ENCODE results near the gene FADS1.

The FADS1 gene

GRCh38 chr11:61805146-61805545 lies 11.7 kb downstream of the FADS1 start:
- Histone ChIP-seq H3K27ac (ENCODE audit: low read depth, low read length) (no peak overlapping the region), H3K79me2 (ENCODE audit: control insufficient read depth, insufficient read depth, low read length, unreplicated experiment) (no peaks in the 10 kb centered on the region), H3K36me3 (ENCODE audit: insufficient read depth, low read length) (peaks cover 25% of the 10 kb centered on the region), H3K4me1 (ENCODE audit: control insufficient read depth, insufficient read depth, low read length, unreplicated experiment) (peaks cover 7% of the 10 kb centered on the region), H2AFZ (ENCODE audit: low read length, unreplicated experiment) (no peak overlapping the region), H3K4me3 (ENCODE audit: low read depth, low read length) (no peak overlapping the region), H3K27me3 (ENCODE audit: insufficient read depth, low read length) (no peaks in the 10 kb centered on the region)

GRCh38 chr11:61803889-61804647 lies 12.7 kb downstream of the FADS1 start:
- Histone ChIP-seq H3K4me1 (ENCODE audit: control insufficient read depth, insufficient read depth, low read length, unreplicated experiment) (peaks cover 13% of the 10 kb centered on the region), H3K79me2 (ENCODE audit: control insufficient read depth, insufficient read depth, low read length, unreplicated experiment) (peaks cover 3% of the 10 kb centered on the region), H3K27ac (ENCODE audit: low read depth, low read length) (no peak overlapping the region), H3K36me3 (ENCODE audit: insufficient read depth, low read length) (peaks cover 16% of the 10 kb centered on the region), H3K27me3 (ENCODE audit: insufficient read depth, low read length) (no peaks in the 10 kb centered on the region), H2AFZ (ENCODE audit: low read length, unreplicated experiment) (no peak overlapping the region), H3K4me3 (ENCODE audit: low read depth, low read length) (no peak overlapping the region)

GRCh38 chr11:61802605-61803004 lies 14.2 kb downstream of the FADS1 start:
- Histone ChIP-seq H3K27me3 (ENCODE audit: insufficient read depth, low read length) (no peaks in the 10 kb centered on the region), H2AFZ (ENCODE audit: low read length, unreplicated experiment) (no peak overlapping the region), H3K36me3 (ENCODE audit: insufficient read depth, low read length) (peaks cover 10% of the 10 kb centered on the region), H3K4me1 (ENCODE audit: control insufficient read depth, insufficient read depth, low read length, unreplicated experiment) (peaks cover 13% of the 10 kb centered on the region), H3K27ac (ENCODE audit: low read depth, low read length) (no peak overlapping the region), H3K79me2 (ENCODE audit: control insufficient read depth, insufficient read depth, low read length, unreplicated experiment) (peaks cover 12% of the 10 kb centered on the region), H3K4me3 (ENCODE audit: low read depth, low read length) (no peak overlapping the region)

- H3K36me3 ChIP-seq (ENCODE audit: insufficient read depth, low read length) = peaks cover 6% of the 10 kb centered on the region; the same call in 1 of the 2 replicates
- H3K27me3 ChIP-seq (ENCODE audit: insufficient read depth, low read length) = no peaks in the 10 kb centered on the region
- no peak overlapping the region for H2AFZ ChIP-seq (ENCODE audit: low read length, unreplicated experiment)
- H3K27ac ChIP-seq (ENCODE audit: low read depth, low read length) = no peak overlapping the region
- peaks cover 13% of the 10 kb centered on the region for H3K4me1 ChIP-seq (ENCODE audit: control insufficient read depth, insufficient read depth, low read length, unreplicated experiment)
- H3K79me2 ChIP-seq (ENCODE audit: control insufficient read depth, insufficient read depth, low read length, unreplicated experiment) = peaks cover 30% of the 10 kb centered on the region
- no peak overlapping the region for H3K4me3 ChIP-seq (ENCODE audit: low read depth, low read length)
These were observed 16.2 kb downstream of the FADS1 start for GRCh38 chr11:61800331-61801281.

- Histone ChIP-seq H3K27me3 (ENCODE audit: insufficient read depth, low read length) (no peaks in the 10 kb centered on the region), H3K4me3 (ENCODE audit: low read depth, low read length) (no peak overlapping the region), H3K36me3 (ENCODE audit: insufficient read depth, low read length) (peaks cover 3% of the 10 kb centered on the region; the same call in 1 of the 2 replicates), H3K79me2 (ENCODE audit: control insufficient read depth, insufficient read depth, low read length, unreplicated experiment) (peaks cover 38% of the 10 kb centered on the region), H3K4me1 (ENCODE audit: control insufficient read depth, insufficient read depth, low read length, unreplicated experiment) (peaks cover 14% of the 10 kb centered on the region), H3K27ac (ENCODE audit: low read depth, low read length) (no peak overlapping the region), H2AFZ (ENCODE audit: low read length, unreplicated experiment) (no peak overlapping the region)
These were observed 17.0 kb downstream of the FADS1 start for GRCh38 chr11:61799665-61800284.

GRCh38 chr11:61797263-61797944 lies 19.4 kb downstream of the FADS1 start:
- H3K79me2 ChIP-seq (ENCODE audit: control insufficient read depth, insufficient read depth, low read length, unreplicated experiment) = peaks cover 58% of the 10 kb centered on the region
- no peaks in the 10 kb centered on the region for H3K27me3 ChIP-seq (ENCODE audit: insufficient read depth, low read length)
- H2AFZ ChIP-seq (ENCODE audit: low read length, unreplicated experiment) = no peak overlapping the region
- H3K27ac ChIP-seq (ENCODE audit: low read depth, low read length) = peak overlapping the region; percentile 2; the same call in 1 of the 2 replicates
- H3K36me3 ChIP-seq (ENCODE audit: insufficient read depth, low read length) = no peaks in the 10 kb centered on the region; the same call in 1 of the 2 replicates
- H3K4me3 ChIP-seq (ENCODE audit: low read depth, low read length) = no peak overlapping the region
- peaks cover 13% of the 10 kb centered on the region for H3K4me1 ChIP-seq (ENCODE audit: control insufficient read depth, insufficient read depth, low read length, unreplicated experiment)

- H3K4me3 ChIP-seq (ENCODE audit: low read depth, low read length) = no peak overlapping the region
- no peak overlapping the region for H2AFZ ChIP-seq (ENCODE audit: low read length, unreplicated experiment)
- H3K27me3 ChIP-seq (ENCODE audit: insufficient read depth, low read length) = no peaks in the 10 kb centered on the region
- no peak overlapping the region for H3K27ac ChIP-seq (ENCODE audit: low read depth, low read length)
- peaks cover 13% of the 10 kb centered on the region for H3K4me1 ChIP-seq (ENCODE audit: control insufficient read depth, insufficient read depth, low read length, unreplicated experiment)
- H3K36me3 ChIP-seq (ENCODE audit: insufficient read depth, low read length) = no peaks in the 10 kb centered on the region; the same call in 1 of the 2 replicates
- peaks cover 66% of the 10 kb centered on the region for H3K79me2 ChIP-seq (ENCODE audit: control insufficient read depth, insufficient read depth, low read length, unreplicated experiment)
These were observed 20.8 kb downstream of the FADS1 start for GRCh38 chr11:61795876-61796526.

- no peak overlapping the region for H3K27ac ChIP-seq (ENCODE audit: low read depth, low read length)
- H3K4me3 ChIP-seq (ENCODE audit: low read depth, low read length) = no peak overlapping the region
- H3K4me1 ChIP-seq (ENCODE audit: control insufficient read depth, insufficient read depth, low read length, unreplicated experiment) = peaks cover 13% of the 10 kb centered on the region
- no peaks in the 10 kb centered on the region for H3K27me3 ChIP-seq (ENCODE audit: insufficient read depth, low read length)
- no peak overlapping the region for H2AFZ ChIP-seq (ENCODE audit: low read length, unreplicated experiment)
- H3K79me2 ChIP-seq (ENCODE audit: control insufficient read depth, insufficient read depth, low read length, unreplicated experiment) = peaks cover 72% of the 10 kb centered on the region
- H3K36me3 ChIP-seq (ENCODE audit: insufficient read depth, low read length) = no peaks in the 10 kb centered on the region; the same call in 1 of the 2 replicates
These were observed 21.3 kb downstream of the FADS1 start for GRCh38 chr11:61795459-61795858.

GRCh38 chr11:61794579-61794978 lies 22.2 kb downstream of the FADS1 start:
- peaks cover 75% of the 10 kb centered on the region for H3K79me2 ChIP-seq (ENCODE audit: control insufficient read depth, insufficient read depth, low read length, unreplicated experiment)
- H3K4me1 ChIP-seq (ENCODE audit: control insufficient read depth, insufficient read depth, low read length, unreplicated experiment) = peaks cover 11% of the 10 kb centered on the region
- H2AFZ ChIP-seq (ENCODE audit: low read length, unreplicated experiment) = no peak overlapping the region
- peak overlapping the region; percentile 48; the same call in 1 of the 2 replicates for H3K4me3 ChIP-seq (ENCODE audit: low read depth, low read length)
- H3K36me3 ChIP-seq (ENCODE audit: insufficient read depth, low read length) = peaks cover 1% of the 10 kb centered on the region; the same call in 1 of the 2 replicates
- no peaks in the 10 kb centered on the region for H3K27me3 ChIP-seq (ENCODE audit: insufficient read depth, low read length)
- peak overlapping the region; percentile 2; the same call in 1 of the 2 replicates for H3K27ac ChIP-seq (ENCODE audit: low read depth, low read length)
